Measurements from ENCODE around the gene IQSEC3. TPM values are rescaled to one million over a fixed set of nuclear protein-coding genes. Genes with fewer than 3 reads are reported as not detected.

Gene IQSEC3
- total and polyA plus RNA-seq, 10 of the 15 experiments (the other 5 are each of a cell fraction or from before 2014, with no cell fraction given) = not detected

GRCh38 chr12:178829-179109, 112.2 kb downstream of the IQSEC3 start (continued):
- TF ChIP-seq BHLHE40 (IDR thresholded peaks at IDR 0.05; ENCODE audit: borderline replicate concordance in 1 of 2, low read depth in 2 of 2, low read length in 1 of 2) (no peak), TCF3 (IDR thresholded peaks at IDR 0.05; ENCODE audit: borderline replicate concordance, insufficient read depth, low read depth, low read length) (no peak), POU2F2 (IDR thresholded peaks at IDR 0.05; ENCODE audit: borderline replicate concordance, low read depth, low read length) (no peak), FOXK2 (IDR thresholded peaks at IDR 0.05) (no peak), BCLAF1 (IDR thresholded peaks at IDR 0.05) (no peak), E2F8 (IDR thresholded peaks at IDR 0.05; ENCODE audit: low read depth, partially characterized antibody) (no peak), JUND (IDR thresholded peaks at IDR 0.05; ENCODE audit: low read depth, low read length) (no peak), HDAC2 (IDR thresholded peaks at IDR 0.05) (no peak)
